CD4-positive, alpha-beta T cell treated with Interferon gamma for 1 hour (primary cell): ENCODE measurements around the gene PDE6G.
"Not testable (repeated sequence)": the region's sequence is repeated elsewhere in the genome, so short reads cannot be mapped to it uniquely, and the experiment has no call there.

ENCODE experiments used
- DNase-seq: peaks from one replicate; pipeline ENCODE4 v3.0.0-alpha.2; 2020

PDE6G gene

GRCh38 chr17:81621494-81622130 is 34.7 kb downstream of the PDE6G start:
- DNase-seq: no peak

- DNase-seq: not testable (repeated sequence)
These were observed 38.0 kb downstream of the PDE6G start for GRCh38 chr17:81618307-81618706.

- DNase-seq: no peak
These were observed 39.5 kb downstream of the PDE6G start for GRCh38 chr17:81616877-81617276.

GRCh38 chr17:81615401-81615930 is 40.9 kb downstream of the PDE6G start:
- DNase-seq: no peak

GRCh38 chr17:81612172-81612970 is 44.0 kb downstream of the PDE6G start:
- no peak for DNase-seq

GRCh38 chr17:81609541-81610311 is 46.6 kb downstream of the PDE6G start:
- no peak for DNase-seq

- no peak for DNase-seq
These were observed 47.7 kb downstream of the PDE6G start for GRCh38 chr17:81608605-81609004.

- no peak for DNase-seq
These were observed 48.3 kb downstream of the PDE6G start for GRCh38 chr17:81608082-81608481.

GRCh38 chr17:81607431-81607830 is 48.9 kb downstream of the PDE6G start:
- no peak for DNase-seq

- no peak for DNase-seq
These were observed 52.3 kb downstream of the PDE6G start for GRCh38 chr17:81603846-81604610.

- peak; percentile 37 for DNase-seq
These were observed 54.7 kb downstream of the PDE6G start for GRCh38 chr17:81601525-81602120.
